Epithelial cell of proximal tubule (primary cell): ENCODE data around the gene ATG2B. TPM values are rescaled to one million over a fixed set of nuclear protein-coding genes. Genes with fewer than 3 reads are reported as not detected.

Experiments
- DNase-seq: peaks from one replicate; pipeline ENCODE4 v3.0.0-alpha.2; 2011; ENCODE audit warnings: low read depth
- H3K4me3 ChIP-seq: 2 replicates; pipeline ENCODE4 v1.5.1; 2011; ENCODE audit warnings: low read depth, mild to moderate bottlenecking, low read length
- total RNA-seq: library from RNA; depleted of rRNA; stranded (reverse); fragments of >200 nt; gene quantifications from 2 replicates; pipeline ENCODE4 v1.2.3, GENCODE V29; 2015
- TF ChIP-seq, protein P1 (sequence below): conservative IDR thresholded peaks from 2 replicates; pipeline ENCODE4 v1.5.1; 2012; ENCODE audit warnings: low read depth, mild to moderate bottlenecking, low read length

The ATG2B gene
- total RNA-seq, 1 donor from 2014 or later: 8.6 TPM

GRCh38 chr14:96362071-96362964, 823 bp downstream of the ATG2B start:
- TF ChIP-seq, protein P1, sequence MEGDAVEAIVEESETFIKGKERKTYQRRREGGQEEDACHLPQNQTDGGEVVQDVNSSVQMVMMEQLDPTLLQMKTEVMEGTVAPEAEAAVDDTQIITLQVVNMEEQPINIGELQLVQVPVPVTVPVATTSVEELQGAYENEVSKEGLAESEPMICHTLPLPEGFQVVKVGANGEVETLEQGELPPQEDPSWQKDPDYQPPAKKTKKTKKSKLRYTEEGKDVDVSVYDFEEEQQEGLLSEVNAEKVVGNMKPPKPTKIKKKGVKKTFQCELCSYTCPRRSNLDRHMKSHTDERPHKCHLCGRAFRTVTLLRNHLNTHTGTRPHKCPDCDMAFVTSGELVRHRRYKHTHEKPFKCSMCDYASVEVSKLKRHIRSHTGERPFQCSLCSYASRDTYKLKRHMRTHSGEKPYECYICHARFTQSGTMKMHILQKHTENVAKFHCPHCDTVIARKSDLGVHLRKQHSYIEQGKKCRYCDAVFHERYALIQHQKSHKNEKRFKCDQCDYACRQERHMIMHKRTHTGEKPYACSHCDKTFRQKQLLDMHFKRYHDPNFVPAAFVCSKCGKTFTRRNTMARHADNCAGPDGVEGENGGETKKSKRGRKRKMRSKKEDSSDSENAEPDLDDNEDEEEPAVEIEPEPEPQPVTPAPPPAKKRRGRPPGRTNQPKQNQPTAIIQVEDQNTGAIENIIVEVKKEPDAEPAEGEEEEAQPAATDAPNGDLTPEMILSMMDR: no peak
- H3K4me3 ChIP-seq: peak overlapping the region; percentile 94
- no peak for DNase-seq

DNA sequence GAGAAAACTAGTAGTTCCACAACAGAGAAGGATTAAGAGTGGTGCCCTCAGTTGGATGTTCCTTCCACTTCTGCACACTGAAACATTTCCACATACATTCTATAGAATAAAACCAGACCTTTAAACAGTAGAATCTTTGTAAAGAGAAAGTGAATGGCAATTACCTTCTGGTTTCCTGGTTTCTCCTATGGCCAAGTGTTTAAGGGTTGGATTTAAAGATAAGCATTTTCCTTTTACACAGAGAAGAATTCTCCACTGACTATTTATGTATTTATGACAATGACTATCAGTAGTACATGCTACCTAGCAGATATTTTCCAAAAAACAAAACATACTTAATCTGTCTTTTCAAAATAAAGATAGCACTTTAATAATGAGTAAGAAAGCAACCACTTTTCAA, 3.2 kb downstream of the ATG2B start:
- TF ChIP-seq, protein P1: no peak
- DNase-seq: no peak
- no peak overlapping the region for H3K4me3 ChIP-seq

GRCh38 chr14:96357216-96357615, 5.9 kb downstream of the ATG2B start:
- TF ChIP-seq, protein P1: peak; percentile 18
- DNase-seq: no peak
- no peak overlapping the region for H3K4me3 ChIP-seq

GRCh38 chr14:96354246-96354645, 8.9 kb downstream of the ATG2B start:
- H3K4me3 ChIP-seq: no peak overlapping the region
- DNase-seq: no peak
- TF ChIP-seq, protein P1: no peak

- no peak for DNase-seq
- H3K4me3 ChIP-seq: no peak overlapping the region
- TF ChIP-seq, protein P1: no peak
These were observed 10.4 kb downstream of the ATG2B start for GRCh38 chr14:96352708-96353107.

- no peak overlapping the region for H3K4me3 ChIP-seq
- DNase-seq: no peak
- TF ChIP-seq, protein P1: no peak
These were observed 11.2 kb downstream of the ATG2B start for GRCh38 chr14:96351986-96352385.
